ENCODE measurements around the gene NADSYN1. TPM values are rescaled to one million over a fixed set of nuclear protein-coding genes. Genes with fewer than 3 reads are reported as not detected.

Gene NADSYN1
- total RNA-seq, 1 experiment from 2014 or later = 91.3 TPM

DNA sequence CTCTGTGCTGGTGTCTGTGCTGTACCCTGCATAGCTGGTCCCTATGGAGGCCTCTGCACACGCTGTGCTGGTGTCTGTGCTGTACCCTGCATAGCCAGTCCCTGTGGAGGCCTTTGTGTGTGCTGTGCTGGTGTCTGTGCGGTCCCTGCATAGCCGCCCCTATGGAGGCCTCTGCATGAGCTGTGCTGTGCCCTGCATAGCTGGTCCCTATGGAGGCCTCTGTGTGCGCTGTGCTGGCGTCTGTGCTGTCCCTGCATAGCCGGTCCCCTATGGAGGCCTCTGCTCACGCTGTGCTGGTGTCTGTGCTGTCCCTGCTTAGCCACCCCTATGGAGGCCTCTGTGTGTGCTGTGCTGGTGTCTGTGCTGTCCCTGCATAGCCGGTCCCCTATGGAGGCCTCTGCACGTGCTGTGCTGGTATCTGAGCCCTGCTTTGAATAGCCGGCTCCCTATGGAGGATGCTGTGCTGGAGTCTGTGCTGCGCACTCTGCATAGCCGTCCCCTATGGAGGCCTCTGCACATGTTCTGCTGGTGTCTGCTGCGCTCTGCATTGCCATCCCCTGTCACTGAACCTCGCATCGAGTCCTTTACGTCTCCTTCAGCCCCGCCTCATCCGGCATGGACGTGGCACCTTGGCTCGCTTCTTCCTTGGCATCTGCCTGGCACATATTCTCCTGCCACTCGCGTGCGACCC, 6.2 kb downstream of the NADSYN1 start:
- POLR2A ChIA-PET = no interaction called here
- CTCF ChIA-PET = interaction anchor here (0.6 kb wide), 1 partner anchor 22 kb away, joined by 3 read pairs; no protein-coding TSS in a partner anchor
- no peaks in the 10 kb centered on the region for H3K27me3 Mint-ChIP-seq (ENCODE audit: insufficient read depth, unreplicated experiment)

DNA sequence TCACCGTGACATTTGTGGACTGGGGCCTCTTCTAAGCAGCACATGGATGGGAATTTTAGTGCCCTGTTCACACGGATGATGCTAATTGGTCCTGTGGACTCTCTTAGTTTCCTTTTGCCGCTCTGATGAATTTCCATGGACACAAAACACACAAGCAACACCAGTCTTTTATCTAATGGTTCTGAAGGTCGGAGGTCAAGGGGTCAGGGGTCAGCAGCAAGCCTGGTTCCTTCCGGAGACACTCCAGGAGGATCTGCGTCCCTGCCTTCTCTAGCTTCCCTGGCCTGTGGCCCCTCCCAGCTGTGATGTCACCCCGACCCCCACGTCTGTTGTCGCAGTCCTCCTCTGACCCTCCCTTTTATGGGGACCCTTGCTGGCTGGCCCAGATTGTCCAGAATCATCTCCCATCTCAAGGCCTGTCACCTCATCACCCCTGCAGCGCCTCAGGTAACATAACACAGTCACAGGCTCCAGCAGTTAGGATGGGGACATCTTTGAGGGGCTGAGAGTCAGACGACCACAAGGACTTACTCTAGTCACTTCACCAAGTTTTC, 6.8 kb downstream of the NADSYN1 start:
- no peak for DNase-seq
- H3K36me3 Mint-ChIP-seq (ENCODE audit: insufficient read depth, unreplicated experiment) = peaks cover 85% of the 10 kb centered on the region
- Histone ChIP-seq H3K9me3 (no peaks in the 10 kb centered on the region), H3K4me3 (ENCODE audit: low read depth, low read length) (no peak overlapping the region), H3K4me1 (0 out of 2 replicates have a peak, but pooled peaks cover 6% of the 10 kb centered on the region), H3K27me3 (replicated peaks; ENCODE audit: control insufficient read depth, insufficient read depth, low read length) (no peaks in the 10 kb centered on the region), H3K36me3 (ENCODE audit: control insufficient read depth, insufficient read depth, low read length) (peaks cover 15% of the 10 kb centered on the region)
- ChIA-PET POLR2A (no interaction called here), CTCF (no interaction called here)
- no peak overlapping the region for H3K4me3 Mint-ChIP-seq (ENCODE audit: unreplicated experiment)
- H3K9me3 Mint-ChIP-seq (ENCODE audit: unreplicated experiment) = no peaks in the 10 kb centered on the region
- no peak overlapping the region for H3K27ac Mint-ChIP-seq (ENCODE audit: unreplicated experiment)
- H3K27me3 Mint-ChIP-seq (ENCODE audit: insufficient read depth, unreplicated experiment) = no peaks in the 10 kb centered on the region
- H3K4me1 Mint-ChIP-seq (ENCODE audit: low read depth, unreplicated experiment) = peaks cover 1% of the 10 kb centered on the region
- intact Hi-C loops (cut with micrococcal nuclease; ENCODE audit: unreplicated experiment) = no loop called here
- TF ChIP-seq CTCF (IDR thresholded peaks at IDR 0.05; ENCODE audit: insufficient read depth in 1 of 2, low read depth in 1 of 2, low read length in 1 of 2, severe bottlenecking in 1 of 2, unreplicated experiment in 1 of 2) = no peak
- BruUV-seq (replicated peaks) = no TSS peak

More for the DNA sequence above, 6.2 kb downstream of the NADSYN1 start:
- no peak for DNase-seq
- TF ChIP-seq CTCF (IDR thresholded peaks at IDR 0.05; ENCODE audit: insufficient read depth in 1 of 2, low read depth in 1 of 2, low read length in 1 of 2, severe bottlenecking in 1 of 2, unreplicated experiment in 1 of 2) = no peak
- Mint-ChIP-seq H3K36me3 (ENCODE audit: insufficient read depth, unreplicated experiment) (peaks cover 82% of the 10 kb centered on the region), H3K4me3 (ENCODE audit: unreplicated experiment) (no peak overlapping the region), H3K9me3 (ENCODE audit: unreplicated experiment) (no peaks in the 10 kb centered on the region), H3K4me1 (ENCODE audit: low read depth, unreplicated experiment) (peaks cover 7% of the 10 kb centered on the region), H3K27ac (ENCODE audit: unreplicated experiment) (no peak overlapping the region)
- Histone ChIP-seq H3K27me3 (replicated peaks; ENCODE audit: control insufficient read depth, insufficient read depth, low read length) (no peaks in the 10 kb centered on the region), H3K4me1 (peaks cover 10% of the 10 kb centered on the region), H3K4me3 (ENCODE audit: low read depth, low read length) (no peak overlapping the region), H3K36me3 (ENCODE audit: control insufficient read depth, insufficient read depth, low read length) (peaks cover 15% of the 10 kb centered on the region), H3K9me3 (no peaks in the 10 kb centered on the region)
- intact Hi-C loops (cut with micrococcal nuclease; ENCODE audit: unreplicated experiment) = no loop called here
- BruUV-seq (replicated peaks) = no TSS peak

DNA sequence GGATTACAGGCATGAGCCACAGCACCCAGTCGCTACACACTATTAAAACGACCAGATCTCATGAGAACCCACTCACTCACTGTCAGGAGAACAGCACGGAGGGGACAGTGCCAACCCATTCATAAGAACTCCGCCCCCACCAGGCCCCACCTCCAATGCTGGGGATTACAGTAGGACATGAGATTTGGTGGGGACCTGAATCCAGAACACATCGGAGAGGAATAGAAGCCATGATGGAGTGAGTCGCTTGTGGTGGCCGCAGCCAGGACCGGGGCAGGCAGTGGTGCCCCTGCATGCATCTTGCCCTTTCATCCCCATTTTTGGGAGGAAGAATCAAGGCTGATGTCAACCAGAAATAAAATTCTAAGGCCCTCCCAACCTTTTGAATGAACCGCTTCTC, 8.7 kb downstream of the NADSYN1 start:
- intact Hi-C loops (cut with micrococcal nuclease; ENCODE audit: unreplicated experiment) = no loop called here
- Mint-ChIP-seq H3K4me1 (ENCODE audit: low read depth, unreplicated experiment) (no peaks in the 10 kb centered on the region), H3K27me3 (ENCODE audit: insufficient read depth, unreplicated experiment) (no peaks in the 10 kb centered on the region), H3K27ac (ENCODE audit: unreplicated experiment) (no peak overlapping the region), H3K36me3 (ENCODE audit: insufficient read depth, unreplicated experiment) (peaks cover 76% of the 10 kb centered on the region), H3K9me3 (ENCODE audit: unreplicated experiment) (no peaks in the 10 kb centered on the region), H3K4me3 (ENCODE audit: unreplicated experiment) (no peak overlapping the region)
- H3K9me3 ChIP-seq = no peaks in the 10 kb centered on the region
- 0 out of 2 replicates have a peak, but pooled peaks cover 6% of the 10 kb centered on the region for H3K4me1 ChIP-seq
- no peak overlapping the region for H3K4me3 ChIP-seq (ENCODE audit: low read depth, low read length)
- POLR2A ChIA-PET = no interaction called here
- no peak for DNase-seq
- H3K36me3 ChIP-seq (ENCODE audit: control insufficient read depth, insufficient read depth, low read length) = peaks cover 19% of the 10 kb centered on the region
- no peaks in the 10 kb centered on the region for H3K27me3 ChIP-seq (replicated peaks; ENCODE audit: control insufficient read depth, insufficient read depth, low read length)
- BruUV-seq (replicated peaks) = no TSS peak
- no peak for TF ChIP-seq CTCF (IDR thresholded peaks at IDR 0.05; ENCODE audit: insufficient read depth in 1 of 2, low read depth in 1 of 2, low read length in 1 of 2, severe bottlenecking in 1 of 2, unreplicated experiment in 1 of 2)
- CTCF ChIA-PET = no interaction called here

Data from Caco-2 (cell line).